ENCODE results near the gene CIB4. TPM values are rescaled to one million over a fixed set of nuclear protein-coding genes. Genes with fewer than 3 reads are reported as not detected.

The CIB4 gene
- total and polyA plus RNA-seq, 2 experiments from 2014 or later, result not detected

DNA sequence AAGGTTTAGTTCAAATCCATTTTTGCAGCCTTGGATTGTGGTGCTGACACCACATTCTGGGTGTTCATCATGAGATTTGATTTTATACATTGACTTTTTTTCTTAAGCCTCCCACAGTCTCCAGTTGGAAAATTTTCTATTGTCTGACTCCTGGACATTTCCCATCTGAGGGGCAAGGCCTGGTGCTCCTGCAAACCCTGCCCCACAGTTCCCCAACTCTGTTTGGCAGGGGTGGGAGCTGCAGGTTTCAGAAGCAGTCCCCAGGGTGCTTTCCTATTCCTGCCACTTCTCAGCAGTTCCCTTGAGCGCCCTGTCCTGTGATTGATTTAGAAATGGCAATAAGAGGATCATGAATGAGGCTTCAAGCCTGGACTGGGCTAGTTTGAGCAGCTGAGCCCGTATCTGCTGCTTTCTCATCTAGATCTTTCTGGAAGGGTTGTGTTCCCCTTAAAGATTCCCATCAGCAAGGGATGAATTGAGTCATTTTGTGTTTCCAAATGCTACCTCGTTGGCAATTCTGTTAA, 77.0 kb downstream of the CIB4 start:
- TF ChIP-seq EZH2phosphoT487 (IDR thresholded peaks at IDR 0.05; ENCODE audit: low read depth, severe bottlenecking, unreplicated experiment) (no peak), EZH2 (IDR thresholded peaks at IDR 0.05; ENCODE audit: borderline replicate concordance) (no peak)
- TF ChIP-seq, protein P1, sequence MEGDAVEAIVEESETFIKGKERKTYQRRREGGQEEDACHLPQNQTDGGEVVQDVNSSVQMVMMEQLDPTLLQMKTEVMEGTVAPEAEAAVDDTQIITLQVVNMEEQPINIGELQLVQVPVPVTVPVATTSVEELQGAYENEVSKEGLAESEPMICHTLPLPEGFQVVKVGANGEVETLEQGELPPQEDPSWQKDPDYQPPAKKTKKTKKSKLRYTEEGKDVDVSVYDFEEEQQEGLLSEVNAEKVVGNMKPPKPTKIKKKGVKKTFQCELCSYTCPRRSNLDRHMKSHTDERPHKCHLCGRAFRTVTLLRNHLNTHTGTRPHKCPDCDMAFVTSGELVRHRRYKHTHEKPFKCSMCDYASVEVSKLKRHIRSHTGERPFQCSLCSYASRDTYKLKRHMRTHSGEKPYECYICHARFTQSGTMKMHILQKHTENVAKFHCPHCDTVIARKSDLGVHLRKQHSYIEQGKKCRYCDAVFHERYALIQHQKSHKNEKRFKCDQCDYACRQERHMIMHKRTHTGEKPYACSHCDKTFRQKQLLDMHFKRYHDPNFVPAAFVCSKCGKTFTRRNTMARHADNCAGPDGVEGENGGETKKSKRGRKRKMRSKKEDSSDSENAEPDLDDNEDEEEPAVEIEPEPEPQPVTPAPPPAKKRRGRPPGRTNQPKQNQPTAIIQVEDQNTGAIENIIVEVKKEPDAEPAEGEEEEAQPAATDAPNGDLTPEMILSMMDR (IDR thresholded peaks at IDR 0.05; ENCODE audit: poor library complexity), result no peak
- H3K27me3 ChIP-seq, result peaks cover 13% of the 10 kb centered on the region
- H3K4me2 ChIP-seq, result no peak overlapping the region
- no peaks in the 10 kb centered on the region for H3K79me2 ChIP-seq
- no peaks in the 10 kb centered on the region for H3K36me3 ChIP-seq (replicated peaks; ENCODE audit: insufficient read depth, low read depth)
- H3K9me3 ChIP-seq (ENCODE audit: low read depth), result no peaks in the 10 kb centered on the region
- H4K20me1 ChIP-seq (ENCODE audit: insufficient read depth, poor library complexity, severe bottlenecking), result no peaks in the 10 kb centered on the region
- H3K4me3 ChIP-seq, result no peak overlapping the region
- no peaks in the 10 kb centered on the region for H3K9me2 ChIP-seq (replicated peaks; ENCODE audit: insufficient read depth)
- no peak for DNase-seq (ENCODE audit: low spot score)
- H3K4me1 ChIP-seq (ENCODE audit: insufficient read depth), result no peaks in the 10 kb centered on the region
- WGBS (ENCODE audit: low lambda C conversion rate, missing lambda C conversion rate), result 85% methylated on average over 3 of the region's 3 CpGs
- no peak overlapping the region for H3K27ac ChIP-seq
- H2AFZ ChIP-seq, result no peak overlapping the region

DNA sequence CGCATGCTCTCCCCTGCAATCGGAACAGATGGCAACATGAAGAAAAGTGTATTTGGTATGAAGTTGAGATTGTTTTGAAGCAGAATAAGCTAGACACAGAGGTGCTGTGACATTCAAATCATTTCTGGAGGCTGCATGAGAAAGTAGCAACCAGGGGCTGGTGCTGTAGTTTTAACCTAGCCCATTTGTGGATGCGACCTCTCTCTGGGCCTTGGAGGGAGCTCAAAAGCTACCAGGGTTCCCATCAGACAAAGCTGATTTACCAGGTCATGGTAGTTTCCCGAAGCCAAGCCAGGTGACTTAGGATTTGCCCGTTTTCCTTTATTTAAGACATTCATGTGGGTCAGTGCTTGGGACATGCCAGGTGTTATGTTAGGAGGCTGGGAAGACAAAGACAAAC, 77.5 kb downstream of the CIB4 start:
- Histone ChIP-seq H3K4me1 (ENCODE audit: insufficient read depth) (no peaks in the 10 kb centered on the region), H2AFZ (no peak overlapping the region), H3K4me2 (no peak overlapping the region), H4K20me1 (ENCODE audit: insufficient read depth, poor library complexity, severe bottlenecking) (no peaks in the 10 kb centered on the region), H3K9me3 (ENCODE audit: low read depth) (no peaks in the 10 kb centered on the region), H3K9me2 (replicated peaks; ENCODE audit: insufficient read depth) (no peaks in the 10 kb centered on the region), H3K79me2 (no peaks in the 10 kb centered on the region), H3K27ac (no peak overlapping the region), H3K4me3 (no peak overlapping the region), H3K27me3 (peaks cover 18% of the 10 kb centered on the region), H3K36me3 (replicated peaks; ENCODE audit: insufficient read depth, low read depth) (no peaks in the 10 kb centered on the region)
- WGBS (ENCODE audit: low lambda C conversion rate, missing lambda C conversion rate), result 84% methylated on average over 5 of the region's 5 CpGs
- TF ChIP-seq EZH2phosphoT487 (IDR thresholded peaks at IDR 0.05; ENCODE audit: low read depth, severe bottlenecking, unreplicated experiment), result no peak
- DNase-seq (ENCODE audit: low spot score), result no peak

DNA sequence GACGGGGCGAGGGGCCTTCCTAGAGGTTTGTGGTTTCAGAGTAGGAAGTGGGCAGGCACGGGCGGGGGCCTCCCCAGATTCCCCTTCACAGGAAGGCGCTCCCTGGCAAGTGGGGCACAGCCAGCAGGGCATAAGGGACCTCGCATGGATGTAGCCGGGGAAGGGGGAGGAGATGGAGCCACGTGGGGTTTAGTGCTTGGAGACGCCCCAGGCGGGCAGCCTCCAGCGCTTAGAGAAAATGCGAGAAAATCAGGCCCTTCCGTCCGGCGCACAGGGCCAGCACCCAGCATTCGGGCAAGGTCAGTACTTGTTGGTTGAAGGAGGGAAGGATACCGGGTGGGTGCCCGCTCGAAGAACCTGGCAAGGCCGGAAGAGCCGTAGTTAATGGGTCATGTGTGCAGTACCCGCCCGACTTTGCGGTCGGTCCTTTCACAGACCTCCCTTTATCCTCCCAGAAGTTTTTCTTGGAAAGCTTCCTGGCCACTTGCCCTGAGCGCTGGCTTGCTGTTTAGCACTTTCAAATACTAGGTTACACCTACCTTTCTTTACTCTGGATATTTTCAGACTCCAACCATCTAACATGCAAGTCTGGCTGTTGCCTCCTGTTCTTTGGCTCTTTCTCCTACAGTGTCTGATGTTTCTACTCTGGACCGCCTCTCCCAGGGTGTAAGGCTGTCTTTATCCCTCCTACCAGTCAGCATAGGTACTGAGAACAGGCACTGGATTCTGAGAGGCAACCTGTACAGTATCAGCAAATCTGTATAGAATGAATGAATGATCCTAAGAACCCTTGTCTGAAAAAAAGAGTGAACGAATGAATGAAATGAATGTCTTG, 78.1 kb downstream of the CIB4 start:
- Histone ChIP-seq H3K9me2 (replicated peaks; ENCODE audit: insufficient read depth) (no peaks in the 10 kb centered on the region), H3K79me2 (no peaks in the 10 kb centered on the region), H3K9me3 (ENCODE audit: low read depth) (no peaks in the 10 kb centered on the region), H3K27me3 (peaks cover 24% of the 10 kb centered on the region), H3K36me3 (replicated peaks; ENCODE audit: insufficient read depth, low read depth) (no peaks in the 10 kb centered on the region), H3K4me3 (no peak overlapping the region), H3K4me2 (no peak overlapping the region), H2AFZ (no peak overlapping the region), H3K27ac (no peak overlapping the region), H3K4me1 (ENCODE audit: insufficient read depth) (no peaks in the 10 kb centered on the region), H4K20me1 (ENCODE audit: insufficient read depth, poor library complexity, severe bottlenecking) (no peaks in the 10 kb centered on the region)
- DNase-seq (ENCODE audit: low spot score), result no peak
- no peak for TF ChIP-seq EZH2phosphoT487 (IDR thresholded peaks at IDR 0.05; ENCODE audit: low read depth, severe bottlenecking, unreplicated experiment)
- TF ChIP-seq, protein P1 (IDR thresholded peaks at IDR 0.05; ENCODE audit: poor library complexity), result no peak
- no peak for TF ChIP-seq EZH2 (IDR thresholded peaks at IDR 0.05; ENCODE audit: borderline replicate concordance)
- 89% methylated on average over 28 of the region's 28 CpGs for WGBS (ENCODE audit: low lambda C conversion rate, missing lambda C conversion rate)

Measured in hepatocyte (in vitro differentiated cells).